Measurements from ENCODE around the gene WDR49.

The WDR49 gene

DNA sequence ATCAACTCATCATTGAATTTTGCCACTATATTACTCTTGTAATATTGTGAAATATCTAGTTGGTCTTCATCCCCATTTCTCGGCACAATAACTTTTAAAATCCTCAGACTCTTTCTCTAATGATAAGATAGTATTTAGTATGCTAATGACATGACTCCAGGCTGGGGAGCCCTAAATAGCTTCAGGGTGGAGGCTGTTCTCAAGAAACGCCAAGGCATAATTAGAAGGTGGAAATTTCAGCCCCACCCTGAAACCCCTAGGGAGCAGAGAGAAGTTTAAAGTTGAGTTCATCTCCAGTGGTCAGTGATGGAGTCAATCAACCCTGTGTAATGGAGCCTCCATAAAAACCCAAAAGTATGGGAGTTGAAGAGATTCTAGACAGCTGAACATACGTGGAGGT lies 98.8 kb downstream of the WDR49 start:
- H2AFZ ChIP-seq (ENCODE audit: low read depth, low read length), result no peak overlapping the region
- no peaks in the 10 kb centered on the region for H3K27me3 ChIP-seq (ENCODE audit: low read depth, low read length)
- TF ChIP-seq, protein P1, sequence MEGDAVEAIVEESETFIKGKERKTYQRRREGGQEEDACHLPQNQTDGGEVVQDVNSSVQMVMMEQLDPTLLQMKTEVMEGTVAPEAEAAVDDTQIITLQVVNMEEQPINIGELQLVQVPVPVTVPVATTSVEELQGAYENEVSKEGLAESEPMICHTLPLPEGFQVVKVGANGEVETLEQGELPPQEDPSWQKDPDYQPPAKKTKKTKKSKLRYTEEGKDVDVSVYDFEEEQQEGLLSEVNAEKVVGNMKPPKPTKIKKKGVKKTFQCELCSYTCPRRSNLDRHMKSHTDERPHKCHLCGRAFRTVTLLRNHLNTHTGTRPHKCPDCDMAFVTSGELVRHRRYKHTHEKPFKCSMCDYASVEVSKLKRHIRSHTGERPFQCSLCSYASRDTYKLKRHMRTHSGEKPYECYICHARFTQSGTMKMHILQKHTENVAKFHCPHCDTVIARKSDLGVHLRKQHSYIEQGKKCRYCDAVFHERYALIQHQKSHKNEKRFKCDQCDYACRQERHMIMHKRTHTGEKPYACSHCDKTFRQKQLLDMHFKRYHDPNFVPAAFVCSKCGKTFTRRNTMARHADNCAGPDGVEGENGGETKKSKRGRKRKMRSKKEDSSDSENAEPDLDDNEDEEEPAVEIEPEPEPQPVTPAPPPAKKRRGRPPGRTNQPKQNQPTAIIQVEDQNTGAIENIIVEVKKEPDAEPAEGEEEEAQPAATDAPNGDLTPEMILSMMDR (IDR thresholded peaks at IDR 0.05; ENCODE audit: low read depth, low read length), result no peak
- TF ChIP-seq EZH2phosphoT487 (IDR thresholded peaks at IDR 0.05; ENCODE audit: low read depth), result no peak
- no peaks in the 10 kb centered on the region for H3K4me1 ChIP-seq (ENCODE audit: low read length)
- no peak overlapping the region for H3K4me3 ChIP-seq (ENCODE audit: low read length)
- no peaks in the 10 kb centered on the region for H4K20me1 ChIP-seq (ENCODE audit: insufficient read depth, low read length)
- H3K36me3 ChIP-seq (replicated peaks; ENCODE audit: low read depth, low read length), result no peaks in the 10 kb centered on the region
- no peak overlapping the region for H3K4me2 ChIP-seq (ENCODE audit: low read length)
- no peaks in the 10 kb centered on the region for H3K9me3 ChIP-seq (ENCODE audit: insufficient read depth, low read length)
- no peak overlapping the region for H3K27ac ChIP-seq (ENCODE audit: low read length)
- H3K79me2 ChIP-seq (ENCODE audit: low read length), result no peaks in the 10 kb centered on the region
- no peak overlapping the region for H3K9ac ChIP-seq (ENCODE audit: low read length)

- no peak overlapping the region for H3K27ac ChIP-seq (ENCODE audit: low read length)
Measured at GRCh38 chr3:167538081-167538480, 115.7 kb downstream of the WDR49 start.

GRCh38 chr3:167521006-167521355 lies 132.8 kb downstream of the WDR49 start:
- Histone ChIP-seq H3K9ac (ENCODE audit: low read length) (no peak overlapping the region), H3K27ac (ENCODE audit: low read length) (no peak overlapping the region), H3K4me3 (ENCODE audit: low read length) (no peak overlapping the region), H3K36me3 (replicated peaks; ENCODE audit: low read depth, low read length) (no peaks in the 10 kb centered on the region), H3K4me1 (ENCODE audit: low read length) (no peaks in the 10 kb centered on the region), H4K20me1 (ENCODE audit: insufficient read depth, low read length) (no peaks in the 10 kb centered on the region), H3K9me3 (ENCODE audit: insufficient read depth, low read length) (no peaks in the 10 kb centered on the region), H3K27me3 (ENCODE audit: low read depth, low read length) (no peaks in the 10 kb centered on the region), H3K79me2 (ENCODE audit: low read length) (no peaks in the 10 kb centered on the region), H3K4me2 (ENCODE audit: low read length) (no peak overlapping the region), H2AFZ (ENCODE audit: low read depth, low read length) (no peak overlapping the region)
- TF ChIP-seq, protein P1 (IDR thresholded peaks at IDR 0.05; ENCODE audit: low read depth, low read length), result no peak
- no peak for TF ChIP-seq EZH2phosphoT487 (IDR thresholded peaks at IDR 0.05; ENCODE audit: low read depth)

More at GRCh38 chr3:167538081-167538480, 115.7 kb downstream of the WDR49 start:
- Histone ChIP-seq H3K27me3 (ENCODE audit: low read depth, low read length) (no peaks in the 10 kb centered on the region), H3K4me3 (ENCODE audit: low read length) (no peak overlapping the region), H2AFZ (ENCODE audit: low read depth, low read length) (no peak overlapping the region), H3K9me3 (ENCODE audit: insufficient read depth, low read length) (peaks cover 5% of the 10 kb centered on the region), H3K4me1 (ENCODE audit: low read length) (no peaks in the 10 kb centered on the region), H3K9ac (ENCODE audit: low read length) (no peak overlapping the region), H3K36me3 (replicated peaks; ENCODE audit: low read depth, low read length) (no peaks in the 10 kb centered on the region), H3K4me2 (ENCODE audit: low read length) (no peak overlapping the region), H4K20me1 (ENCODE audit: insufficient read depth, low read length) (no peaks in the 10 kb centered on the region), H3K79me2 (ENCODE audit: low read length) (no peaks in the 10 kb centered on the region)
- TF ChIP-seq EZH2phosphoT487 (IDR thresholded peaks at IDR 0.05; ENCODE audit: low read depth), result no peak
- TF ChIP-seq, protein P1 (IDR thresholded peaks at IDR 0.05; ENCODE audit: low read depth, low read length), result no peak

DNA sequence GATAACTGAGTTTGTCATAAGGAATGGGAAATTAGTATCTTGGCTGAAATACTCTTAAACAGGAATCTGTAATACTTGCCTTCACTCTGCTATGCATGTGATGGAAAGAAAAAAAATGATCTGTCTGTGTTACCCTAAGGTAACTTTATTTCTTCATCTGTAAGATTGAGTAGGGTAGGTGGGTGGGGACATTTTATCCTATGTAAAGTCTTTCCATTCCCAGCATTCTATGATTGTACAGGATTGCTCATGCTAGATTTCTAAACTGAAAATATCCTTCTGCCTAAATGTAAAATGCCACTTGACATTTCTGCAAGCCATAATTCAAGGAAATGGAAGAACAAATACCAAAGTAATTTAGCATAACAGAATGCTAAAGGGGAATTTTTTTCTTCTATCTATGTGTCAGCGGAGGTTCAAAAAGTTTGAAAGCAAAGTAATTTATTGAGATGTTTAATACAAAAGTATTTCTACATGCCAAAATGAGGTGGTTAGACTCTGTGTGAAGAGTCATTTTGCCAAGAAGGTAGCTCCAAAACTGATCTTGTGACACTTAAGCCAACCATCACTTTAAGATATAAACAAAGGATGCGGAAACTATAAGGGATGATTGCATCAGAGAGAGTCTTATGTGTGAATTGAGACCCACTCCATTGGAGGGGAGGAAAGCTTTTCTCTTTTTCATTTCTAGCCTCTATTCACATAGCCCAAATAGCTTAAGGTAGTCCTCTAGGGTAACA lies 133.3 kb downstream of the WDR49 start:
- TF ChIP-seq, protein P1 (IDR thresholded peaks at IDR 0.05; ENCODE audit: low read depth, low read length), result no peak
- TF ChIP-seq EZH2phosphoT487 (IDR thresholded peaks at IDR 0.05; ENCODE audit: low read depth), result no peak
- Histone ChIP-seq H3K9me3 (ENCODE audit: insufficient read depth, low read length) (no peaks in the 10 kb centered on the region), H3K4me1 (ENCODE audit: low read length) (no peaks in the 10 kb centered on the region), H3K9ac (ENCODE audit: low read length) (no peak overlapping the region), H3K4me3 (ENCODE audit: low read length) (no peak overlapping the region), H3K36me3 (replicated peaks; ENCODE audit: low read depth, low read length) (no peaks in the 10 kb centered on the region), H3K27me3 (ENCODE audit: low read depth, low read length) (no peaks in the 10 kb centered on the region), H3K4me2 (ENCODE audit: low read length) (no peak overlapping the region), H3K79me2 (ENCODE audit: low read length) (no peaks in the 10 kb centered on the region), H2AFZ (ENCODE audit: low read depth, low read length) (no peak overlapping the region), H4K20me1 (ENCODE audit: insufficient read depth, low read length) (no peaks in the 10 kb centered on the region), H3K27ac (ENCODE audit: low read length) (no peak overlapping the region)
